Endothelial cell of umbilical vein (primary cell): Measurements from ENCODE around the gene NUP214. TPM values are rescaled to one million over a fixed set of nuclear protein-coding genes. Genes with fewer than 3 reads are reported as not detected.

Experiments
- BruUV-seq: library from RNA; stranded (reverse); fragments of 400-500 nt; replicated peaks from 2 replicates; lab custom pipeline; 2021; lab: Mats Ljungman, UMichigan
- CTCF ChIA-PET: fragments of 300-600, 350-600 bp; sonication (Branson Sonifier 250); formaldehyde crosslinking; loops from one replicate; lab custom pipeline; 2021; ENCODE audit warnings: antibody characterized with exemption, inconsistent platforms; lab: Charles Lee
- POLR2A ChIA-PET: fragments of 300-600, 350-600 bp; sonication (Branson Sonifier 250); formaldehyde crosslinking; loops from one replicate; lab custom pipeline; 2021; ENCODE audit warnings: antibody characterized with exemption, inconsistent platforms; lab: Charles Lee
- DNase-seq: peaks from one replicate; pipeline ENCODE4 v3.0.0-alpha.2; 2011; ENCODE audit warnings: low read depth, low spot score
- FAIRE-seq: peaks from 2 replicates; lab custom pipeline; 2011; peaks lifted over from hg19 to GRCh38; lab: Jason Lieb, UNC
- H2AFZ ChIP-seq: 2 replicates; pipeline ENCODE4 v1.6.0; 2012; ENCODE audit warnings: low read depth, low read length, control low read depth, inconsistent platforms
- H3K27ac ChIP-seq: 2 replicates; pipeline ENCODE4 v1.5.1; 2011; ENCODE audit warnings: low read depth, mild to moderate bottlenecking, control low read depth, low read length, moderate library complexity; ENCODE audit not compliant: insufficient read depth
- H3K27me3 ChIP-seq, 2 experiments: 2 replicates each; pipeline versions ENCODE4 v1.6.0 to v1.6.1; 2011; ENCODE audit warnings: low read length in 2 of 2, mixed read lengths in 1 of 2; ENCODE audit not compliant: control insufficient read depth in 2 of 2, insufficient read depth in 2 of 2
- H3K36me3 ChIP-seq, 2 experiments: 2 replicates in 1 of 2; 3 replicates in 1 of 2; pipeline ENCODE4 v1.5.1; 2011; ENCODE audit warnings: low read length in 2 of 2, mild to moderate bottlenecking in 1 of 2, moderate library complexity in 1 of 2; ENCODE audit not compliant: control insufficient read depth in 2 of 2, insufficient read depth in 2 of 2; ENCODE audit errors: extremely low read depth in 1 of 2
- H3K4me1 ChIP-seq: 3 replicates; pipeline ENCODE4 v1.5.1; 2011; ENCODE audit warnings: mild to moderate bottlenecking, low read length; ENCODE audit not compliant: control insufficient read depth, insufficient read depth; ENCODE audit errors: extremely low read depth
- H3K4me2 ChIP-seq: 2 replicates; pipeline ENCODE4 v1.6.1; 2011; ENCODE audit warnings: low read length, control low read depth, mixed read lengths; ENCODE audit not compliant: insufficient read depth
- H3K4me3 ChIP-seq, 3 experiments: fragments of 200-600 bp in 1 of 3; sonication (generic), shearing (Covaris generic) in 1 of 3; replicated peaks in 1 of 3; 2 replicates each; pipeline ENCODE4 v1.5.1; 2011 to 2016; ENCODE audit warnings: control low read depth in 3 of 3, low read length in 3 of 3, mild to moderate bottlenecking in 2 of 3, inconsistent platforms in 1 of 3, low read depth in 1 of 3, moderate library complexity in 1 of 3; ENCODE audit not compliant: insufficient read depth in 1 of 3
- H3K79me2 ChIP-seq: 2 replicates; pipeline ENCODE4 v1.6.0; 2012; ENCODE audit warnings: low read length, inconsistent platforms; ENCODE audit not compliant: control insufficient read depth, insufficient read depth
- H3K9ac ChIP-seq: replicated peaks from 2 replicates; pipeline ENCODE3; 2011; ENCODE audit warnings: low read length, control low read depth; ENCODE audit not compliant: insufficient read depth; ENCODE audit errors: extremely low read depth
- H3K9me1 ChIP-seq: replicated peaks from 3 replicates; pipeline ENCODE4 v1.6.0; 2011; ENCODE audit warnings: mild to moderate bottlenecking, low read length; ENCODE audit not compliant: control insufficient read depth, insufficient read depth; ENCODE audit errors: extremely low read depth
- H3K9me3 ChIP-seq: replicated peaks from 2 replicates; pipeline ENCODE4 v1.5.1; 2012; ENCODE audit warnings: low read length, inconsistent platforms; ENCODE audit not compliant: control insufficient read depth, insufficient read depth
- H4K20me1 ChIP-seq: replicated peaks from 2 replicates; pipeline ENCODE3; 2011; ENCODE audit warnings: mild to moderate bottlenecking, low read length; ENCODE audit not compliant: control insufficient read depth, insufficient read depth; ENCODE audit errors: extremely low read depth
- POLR2AphosphoS5 ChIP-seq: IDR thresholded peaks from 2 replicates; pipeline ENCODE4 v1.6.1; 2012; ENCODE audit warnings: low read depth, mild to moderate bottlenecking, control low read depth, low read length, moderate library complexity; ENCODE audit not compliant: insufficient read depth
- dilution Hi-C: fragments of 300-500 bp; cut with MboI; formaldehyde crosslinking; loops from one replicate; pipeline ENCODE4 v1.15.0; 2019; ENCODE audit warnings: low sequenced_read_pairs; ENCODE audit not compliant: extremely low pct_ligation_motif_present
- intact Hi-C: fragments of 100-400 bp; cut with micrococcal nuclease; formaldehyde crosslinking; loops from one replicate; pipeline ENCODE4 v1.10.0; 2022
- polyA plus RNA-seq, 4 experiments: library from polyadenylated mRNA; depleted of rRNA in 3 of 4; stranded (reverse) in 3 of 4; unstranded in 1 of 4; fragments of >200 nt; gene quantifications; 2 replicates each; pipeline versions ENCODE4 v1.2.1 to v1.2.3, GENCODE V29; 2011 to 2012; ENCODE audit warnings: missing spikeins in 1 of 4
- total RNA-seq: library from RNA; stranded (reverse); gene quantifications from 2 replicates; pipeline ENCODE4 v1.2.3, GENCODE V29; 2021

The NUP214 gene
- total and polyA plus RNA-seq, 2 donors (not counting 3 experiments of a cell fraction or from before 2014, with no cell fraction given) = 28.7 to 65.9 TPM

DNA sequence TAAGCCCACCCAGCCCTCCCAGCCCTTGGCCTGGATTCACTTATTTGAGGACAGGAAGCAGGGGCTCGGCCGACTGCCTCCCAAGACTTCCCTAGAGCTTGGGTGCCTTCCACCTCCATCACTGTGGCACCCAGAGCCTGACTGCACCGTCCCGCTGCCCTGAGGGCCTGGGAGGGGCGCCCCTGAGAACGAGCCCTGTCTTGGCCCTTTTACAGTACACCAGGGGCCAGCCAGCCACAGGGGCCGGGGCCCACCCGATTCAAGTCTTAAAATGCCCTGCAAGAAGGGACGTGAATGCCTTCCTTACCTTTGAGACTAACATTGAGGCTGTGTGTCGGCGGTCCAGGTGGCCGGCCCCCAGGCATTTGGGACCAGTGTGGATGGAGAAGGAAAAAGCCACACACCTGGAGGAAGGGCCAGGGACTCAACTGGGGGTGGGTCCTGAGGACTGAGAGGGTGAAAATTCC is 134.1 kb downstream of the NUP214 start:
- Histone ChIP-seq H3K36me3 (peaks cover 0 to 39% of the 10 kb centered on the region in 2 experiments), H3K27me3 (no peaks in the 10 kb centered on the region), H3K79me2 (no peaks in the 10 kb centered on the region), H3K4me2 (no peak overlapping the region), H3K4me3 (no peak overlapping the region), H3K9me1 (no peaks in the 10 kb centered on the region), H3K9ac (no peak overlapping the region), H3K4me1 (peaks cover 7% of the 10 kb centered on the region), H4K20me1 (no peaks in the 10 kb centered on the region), H3K27ac (no peak overlapping the region), H3K9me3 (no peaks in the 10 kb centered on the region), H2AFZ (no peak overlapping the region)
- no TSS peak for BruUV-seq
- CTCF ChIA-PET = interaction anchor here (1.5 kb wide), 1 partner anchor 15 kb away, joined by 4 read pairs; no protein-coding TSS in a partner anchor
- FAIRE-seq (no peak), DNase-seq (no peak)
- POLR2A ChIA-PET = no interaction called here
- no peak for TF ChIP-seq POLR2AphosphoS5
- intact Hi-C loops (loop anchor here (5.0 kb wide), 1 partner anchor 42 kb away; no protein-coding TSS in a partner anchor), dilution Hi-C loops (no loop called here)

DNA sequence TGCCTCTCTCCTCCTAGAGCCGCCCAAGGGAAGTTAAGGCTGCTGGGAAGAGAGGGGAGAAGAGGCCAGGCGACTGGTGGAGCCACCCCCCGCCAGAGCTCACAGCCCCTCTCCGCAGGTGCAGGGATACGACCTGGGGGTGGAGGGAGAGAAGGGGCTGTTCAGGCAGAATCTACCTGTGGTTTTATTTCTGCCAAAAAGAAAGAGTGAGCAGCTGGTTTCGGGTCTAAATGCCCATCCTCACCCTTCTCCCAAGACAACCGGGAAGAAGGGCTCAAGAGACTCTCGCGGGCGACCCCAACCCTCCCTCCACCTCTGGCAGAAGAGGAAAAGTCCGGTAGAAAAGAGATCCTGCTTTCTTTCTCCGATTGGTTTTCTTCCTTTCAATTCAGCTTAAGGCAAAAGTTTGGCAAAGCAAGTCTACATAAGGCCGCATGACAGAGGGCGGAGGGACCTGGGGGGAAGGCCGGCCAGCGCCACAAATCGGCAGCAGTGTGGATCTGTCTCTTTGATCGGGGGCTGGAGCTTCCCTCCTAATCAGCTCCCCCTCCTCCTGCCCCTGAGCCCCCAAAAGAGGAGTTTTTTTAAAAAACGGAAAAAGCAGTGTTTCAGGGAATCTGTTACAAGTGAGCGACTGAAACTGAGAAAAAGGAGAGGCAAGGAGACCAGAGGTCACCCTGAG is 134.7 kb downstream of the NUP214 start:
- Histone ChIP-seq H3K27ac (no peak overlapping the region), H3K27me3 (no peaks in the 10 kb centered on the region), H4K20me1 (no peaks in the 10 kb centered on the region), H3K9me1 (no peaks in the 10 kb centered on the region), H3K4me1 (peaks cover 7% of the 10 kb centered on the region), H3K9ac (no peak overlapping the region), H3K36me3 (peaks cover 0 to 39% of the 10 kb centered on the region in 2 experiments), H3K9me3 (no peaks in the 10 kb centered on the region), H3K4me3 (no peak overlapping the region), H3K4me2 (no peak overlapping the region), H2AFZ (no peak overlapping the region), H3K79me2 (no peaks in the 10 kb centered on the region)
- DNase-seq = no peak
- no TSS peak for BruUV-seq
- TF ChIP-seq POLR2AphosphoS5 = no peak
- FAIRE-seq = no peak
- ChIA-PET CTCF (interaction anchor here (1.5 kb wide), 1 partner anchor 14 kb away, joined by 4 read pairs; no protein-coding TSS in a partner anchor), POLR2A (no interaction called here)
- dilution Hi-C loops = no loop called here
- intact Hi-C loops = loop anchor here (5.0 kb wide), 1 partner anchor 43 kb away; no protein-coding TSS in a partner anchor
